Cardiac muscle cell (in vitro differentiated cells and primary cell): ENCODE results near the gene NSUN6. TPM values are rescaled to one million over a fixed set of nuclear protein-coding genes. Genes with fewer than 3 reads are reported as not detected.

Experiments
- DNase-seq, 2 donors: peaks; one replicate each; pipeline versions ENCODE4 v3.0.0 to v3.0.0-alpha.2; 2010 to 2017; ENCODE audit warnings: low read depth in 1 of 2, low spot score in 1 of 2
- H3K27ac ChIP-seq: fragments of 200-600 bp; sonication (generic); 2 replicates; pipeline ENCODE4 v1.5.1; 2016
- H3K27me3 ChIP-seq: fragments of 200-600 bp; sonication (generic); 2 replicates; pipeline ENCODE4 v1.6.0; 2016; ENCODE audit warnings: control low read depth
- H3K36me3 ChIP-seq: fragments of 200-600 bp; sonication (generic); 2 replicates; pipeline ENCODE4 v1.5.1; 2016; ENCODE audit warnings: control low read depth
- H3K4me1 ChIP-seq: fragments of 200-600 bp; sonication (generic); 2 replicates; pipeline ENCODE4 v1.8.1; 2017; ENCODE audit warnings: low read depth, mild to moderate bottlenecking, mixed run types
- H3K4me3 ChIP-seq: fragments of 200-600 bp; sonication (generic); 2 replicates; pipeline ENCODE4 v1.5.1; 2016; ENCODE audit warnings: mild to moderate bottlenecking
- H3K9me3 ChIP-seq: fragments of 200-600 bp; sonication (generic); 2 replicates; pipeline ENCODE4 v1.5.1; 2017; ENCODE audit warnings: low read depth, mild to moderate bottlenecking, control low read depth
- polyA plus RNA-seq: library from polyadenylated mRNA; unstranded; fragments of >200 nt; fragmentation: Nextera tagmentation; extraction: Ambion mirVana; gene quantifications from 2 replicates; pipeline ENCODE4 v1.2.1, GENCODE V29; 2016
- total RNA-seq: library from RNA; depleted of rRNA; stranded (reverse); fragments of >200 nt; gene quantifications from 2 replicates; pipeline ENCODE4 v1.2.3, GENCODE V29; 2016
- TF ChIP-seq, protein P1 (sequence below): IDR thresholded peaks from 2 replicates; pipeline ENCODE4 v1.5.1; 2012; ENCODE audit warnings: low read depth, mild to moderate bottlenecking, low read length

Gene NSUN6
- total and polyA plus RNA-seq, 2 experiments from 2014 or later, result 11.4 to 15.4 TPM

- Histone ChIP-seq H3K27me3 (no peaks in the 10 kb centered on the region), H3K4me1 (peaks cover 18% of the 10 kb centered on the region), H3K9me3 (no peaks in the 10 kb centered on the region), H3K4me3 (peak overlapping the region; percentile 93), H3K27ac (peak overlapping the region; percentile 99), H3K36me3 (no peaks in the 10 kb centered on the region)
- TF ChIP-seq, protein P1, sequence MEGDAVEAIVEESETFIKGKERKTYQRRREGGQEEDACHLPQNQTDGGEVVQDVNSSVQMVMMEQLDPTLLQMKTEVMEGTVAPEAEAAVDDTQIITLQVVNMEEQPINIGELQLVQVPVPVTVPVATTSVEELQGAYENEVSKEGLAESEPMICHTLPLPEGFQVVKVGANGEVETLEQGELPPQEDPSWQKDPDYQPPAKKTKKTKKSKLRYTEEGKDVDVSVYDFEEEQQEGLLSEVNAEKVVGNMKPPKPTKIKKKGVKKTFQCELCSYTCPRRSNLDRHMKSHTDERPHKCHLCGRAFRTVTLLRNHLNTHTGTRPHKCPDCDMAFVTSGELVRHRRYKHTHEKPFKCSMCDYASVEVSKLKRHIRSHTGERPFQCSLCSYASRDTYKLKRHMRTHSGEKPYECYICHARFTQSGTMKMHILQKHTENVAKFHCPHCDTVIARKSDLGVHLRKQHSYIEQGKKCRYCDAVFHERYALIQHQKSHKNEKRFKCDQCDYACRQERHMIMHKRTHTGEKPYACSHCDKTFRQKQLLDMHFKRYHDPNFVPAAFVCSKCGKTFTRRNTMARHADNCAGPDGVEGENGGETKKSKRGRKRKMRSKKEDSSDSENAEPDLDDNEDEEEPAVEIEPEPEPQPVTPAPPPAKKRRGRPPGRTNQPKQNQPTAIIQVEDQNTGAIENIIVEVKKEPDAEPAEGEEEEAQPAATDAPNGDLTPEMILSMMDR, result no peak
- peak in 1 of 2 donors; percentile 56 for DNase-seq
Observed at GRCh38 chr10:18658271-18659124, 7.1 kb upstream of the NSUN6 start.

DNA sequence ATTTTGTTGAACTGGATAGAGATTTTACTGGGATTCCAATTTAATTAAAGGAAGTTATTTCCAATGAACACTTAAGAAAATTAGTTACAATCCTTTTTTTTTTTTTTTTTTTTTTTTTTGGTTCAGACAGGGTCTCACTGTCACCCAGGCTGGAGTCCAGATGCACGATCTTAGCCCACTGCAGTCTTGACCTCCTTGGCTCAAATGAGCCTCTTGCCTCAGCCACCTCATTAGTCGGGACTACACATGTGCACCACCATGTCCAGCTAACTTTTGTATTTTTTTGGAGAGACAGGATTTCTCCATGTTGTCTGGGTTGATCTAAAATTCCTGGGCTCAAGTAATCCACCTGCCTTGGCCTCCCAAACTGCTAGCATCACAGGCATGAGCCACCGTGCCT, 5.3 kb upstream of the NSUN6 start:
- H3K27me3 ChIP-seq, result no peaks in the 10 kb centered on the region
- H3K4me1 ChIP-seq, result peaks cover 15% of the 10 kb centered on the region
- TF ChIP-seq, protein P1, result no peak
- no peak overlapping the region for H3K27ac ChIP-seq
- no peaks in the 10 kb centered on the region for H3K9me3 ChIP-seq
- no peak for DNase-seq
- H3K36me3 ChIP-seq, result no peaks in the 10 kb centered on the region
- no peak overlapping the region for H3K4me3 ChIP-seq

- DNase-seq, result no peak
- Histone ChIP-seq H3K4me3 (no peak overlapping the region), H3K4me1 (peaks cover 8% of the 10 kb centered on the region), H3K9me3 (no peaks in the 10 kb centered on the region), H3K27me3 (no peaks in the 10 kb centered on the region), H3K27ac (no peak overlapping the region), H3K36me3 (no peaks in the 10 kb centered on the region)
- TF ChIP-seq, protein P1, result no peak
Observed at GRCh38 chr10:18653112-18653511, 1.7 kb upstream of the NSUN6 start.

- no peak for DNase-seq
- Histone ChIP-seq H3K27ac (no peak overlapping the region), H3K4me1 (peaks cover 8% of the 10 kb centered on the region), H3K27me3 (no peaks in the 10 kb centered on the region), H3K9me3 (no peaks in the 10 kb centered on the region), H3K36me3 (no peaks in the 10 kb centered on the region), H3K4me3 (peak overlapping the region; percentile 84)
- TF ChIP-seq, protein P1, result no peak
Observed at GRCh38 chr10:18650404-18650997, 886 bp downstream of the NSUN6 start.

DNA sequence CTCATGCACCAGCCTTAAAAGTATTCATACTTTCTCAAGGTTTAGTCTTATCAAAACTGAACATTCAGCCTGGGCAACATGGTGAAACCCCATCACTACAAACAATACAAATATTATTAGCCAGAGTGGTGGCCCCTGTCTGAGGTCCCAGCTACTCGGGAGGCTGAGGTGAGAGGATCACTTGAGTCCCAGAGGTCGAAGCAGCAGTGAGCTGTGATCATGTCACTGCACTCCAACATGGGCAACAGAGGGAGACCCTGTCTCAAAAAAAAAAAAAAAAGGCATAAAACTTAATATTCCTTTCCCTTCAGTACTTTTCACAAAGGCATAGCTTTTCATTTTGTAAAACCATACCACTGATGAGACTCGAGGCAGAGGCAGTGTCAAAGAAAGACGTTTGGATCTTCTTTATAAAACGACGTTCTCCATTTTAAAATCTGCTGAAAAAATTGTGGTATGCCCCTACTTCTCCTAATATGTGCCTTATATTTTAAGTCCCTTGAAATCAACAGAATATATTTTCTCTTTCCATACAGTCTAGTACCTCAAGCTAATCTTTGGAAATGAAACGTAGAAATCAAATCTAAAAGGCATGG, 1.9 kb downstream of the NSUN6 start:
- H3K27ac ChIP-seq, result no peak overlapping the region
- H3K27me3 ChIP-seq, result no peaks in the 10 kb centered on the region
- H3K4me1 ChIP-seq, result peaks cover 8% of the 10 kb centered on the region
- TF ChIP-seq, protein P1, result no peak
- no peaks in the 10 kb centered on the region for H3K9me3 ChIP-seq
- no peaks in the 10 kb centered on the region for H3K36me3 ChIP-seq
- H3K4me3 ChIP-seq, result peak overlapping the region; percentile 84
- DNase-seq, result no peak
